ENCODE measurements around the gene NMRK2. TPM values are rescaled to one million over a fixed set of nuclear protein-coding genes. Genes with fewer than 3 reads are reported as not detected.

NMRK2 gene
- total and polyA plus RNA-seq, 2 donors (not counting 1 experiment from before 2014, with no cell fraction given): not detected

DNA sequence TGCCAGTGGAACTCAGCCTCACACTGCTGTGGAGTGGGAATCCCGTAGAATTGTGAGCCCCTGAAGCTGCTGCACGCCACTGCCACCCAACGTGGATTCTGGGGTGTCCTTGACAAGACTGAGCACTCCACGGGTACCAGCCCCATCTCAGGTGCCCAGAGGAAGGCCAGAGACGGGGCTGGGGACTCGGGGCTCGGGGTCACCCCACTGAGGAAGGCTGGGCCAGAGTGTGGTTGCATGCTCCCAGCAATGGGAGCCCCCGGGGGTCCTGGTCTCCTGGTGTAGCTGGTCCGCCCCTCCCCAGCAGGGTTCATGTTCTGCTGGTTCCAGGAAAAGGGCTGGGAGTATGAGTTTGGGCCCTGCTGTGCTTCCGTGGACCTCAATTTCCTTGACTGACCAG lies 22.8 kb downstream of the NMRK2 start:
- no peak for ATAC-seq (ENCODE audit: low read depth)
- H3K4me1 ChIP-seq (ENCODE audit: control insufficient read depth in 2 of 2, insufficient read depth in 2 of 2, low read length in 2 of 2): peaks cover 5 to 7% of the 10 kb centered on the region in 2 donors
- H3K4me3 ChIP-seq (ENCODE audit: control extremely low read depth in 1 of 5, extremely low read depth in 1 of 5, insufficient read depth in 1 of 5, low read depth in 2 of 5, low read length in 4 of 5): no peak overlapping the region
- no peak overlapping the region for H3K4me2 ChIP-seq (replicated peaks; ENCODE audit: low read depth, low read length, poor library complexity, severe bottlenecking)
- peaks cover 0 to 8% (median 0%) of the 10 kb centered on the region in 4 experiments for H3K27me3 ChIP-seq (replicated peaks in 1 of 4; ENCODE audit: control extremely low read depth in 1 of 4, control insufficient read depth in 3 of 4, insufficient read depth in 4 of 4, low read length in 3 of 4)
- POLR2A ChIA-PET: no interaction called here
- Mint-ChIP-seq H3K4me3 (no peak overlapping the region), H3K27ac (no peak overlapping the region), H3K4me1 (peaks cover 6% of the 10 kb centered on the region), H3K27me3 (peaks cover 6% of the 10 kb centered on the region), H3K9me3 (ENCODE audit: insufficient read depth) (no peaks in the 10 kb centered on the region)
- H4K20me1 ChIP-seq (ENCODE audit: control insufficient read depth, insufficient read depth, low read length, poor library complexity, severe bottlenecking): peaks cover 13% of the 10 kb centered on the region
- TF ChIP-seq EZH2 (IDR thresholded peaks at IDR 0.05; ENCODE audit: borderline replicate concordance, insufficient read depth, low read depth, low read length, poor library complexity, severe bottlenecking): no peak
- TF ChIP-seq, protein P1, sequence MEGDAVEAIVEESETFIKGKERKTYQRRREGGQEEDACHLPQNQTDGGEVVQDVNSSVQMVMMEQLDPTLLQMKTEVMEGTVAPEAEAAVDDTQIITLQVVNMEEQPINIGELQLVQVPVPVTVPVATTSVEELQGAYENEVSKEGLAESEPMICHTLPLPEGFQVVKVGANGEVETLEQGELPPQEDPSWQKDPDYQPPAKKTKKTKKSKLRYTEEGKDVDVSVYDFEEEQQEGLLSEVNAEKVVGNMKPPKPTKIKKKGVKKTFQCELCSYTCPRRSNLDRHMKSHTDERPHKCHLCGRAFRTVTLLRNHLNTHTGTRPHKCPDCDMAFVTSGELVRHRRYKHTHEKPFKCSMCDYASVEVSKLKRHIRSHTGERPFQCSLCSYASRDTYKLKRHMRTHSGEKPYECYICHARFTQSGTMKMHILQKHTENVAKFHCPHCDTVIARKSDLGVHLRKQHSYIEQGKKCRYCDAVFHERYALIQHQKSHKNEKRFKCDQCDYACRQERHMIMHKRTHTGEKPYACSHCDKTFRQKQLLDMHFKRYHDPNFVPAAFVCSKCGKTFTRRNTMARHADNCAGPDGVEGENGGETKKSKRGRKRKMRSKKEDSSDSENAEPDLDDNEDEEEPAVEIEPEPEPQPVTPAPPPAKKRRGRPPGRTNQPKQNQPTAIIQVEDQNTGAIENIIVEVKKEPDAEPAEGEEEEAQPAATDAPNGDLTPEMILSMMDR (IDR thresholded peaks at IDR 0.05): no peak
- 94% methylated on average over 10 of the region's 10 CpGs for WGBS (ENCODE audit: insufficient coverage)
- no peak overlapping the region for H2AFZ ChIP-seq (ENCODE audit: insufficient read depth, low read depth, low read length, poor library complexity, severe bottlenecking)
- H3K9ac ChIP-seq (ENCODE audit: low read length): no peak overlapping the region
- H3K36me3 ChIP-seq (replicated peaks in 1 of 2; ENCODE audit: control extremely low read depth in 1 of 2, control insufficient read depth in 1 of 2, extremely low read depth in 1 of 2, insufficient read depth in 2 of 2, low read length in 1 of 2): peaks cover 0 to 25% of the 10 kb centered on the region in 2 experiments
- DNase-seq: no peak
- CTCF ChIA-PET: no interaction called here
- intact Hi-C loops (cut with micrococcal nuclease): no loop called here
- H3K9me3 ChIP-seq (ENCODE audit: control extremely low read depth in 1 of 3, control insufficient read depth in 2 of 3, insufficient read depth in 1 of 3, low read length in 2 of 3): no peaks in the 10 kb centered on the region
- no peak overlapping the region for H3K27ac ChIP-seq (ENCODE audit: low read length in 2 of 2)
- no peaks in the 10 kb centered on the region for H3K79me2 ChIP-seq (ENCODE audit: control insufficient read depth, insufficient read depth, low read length)

DNA sequence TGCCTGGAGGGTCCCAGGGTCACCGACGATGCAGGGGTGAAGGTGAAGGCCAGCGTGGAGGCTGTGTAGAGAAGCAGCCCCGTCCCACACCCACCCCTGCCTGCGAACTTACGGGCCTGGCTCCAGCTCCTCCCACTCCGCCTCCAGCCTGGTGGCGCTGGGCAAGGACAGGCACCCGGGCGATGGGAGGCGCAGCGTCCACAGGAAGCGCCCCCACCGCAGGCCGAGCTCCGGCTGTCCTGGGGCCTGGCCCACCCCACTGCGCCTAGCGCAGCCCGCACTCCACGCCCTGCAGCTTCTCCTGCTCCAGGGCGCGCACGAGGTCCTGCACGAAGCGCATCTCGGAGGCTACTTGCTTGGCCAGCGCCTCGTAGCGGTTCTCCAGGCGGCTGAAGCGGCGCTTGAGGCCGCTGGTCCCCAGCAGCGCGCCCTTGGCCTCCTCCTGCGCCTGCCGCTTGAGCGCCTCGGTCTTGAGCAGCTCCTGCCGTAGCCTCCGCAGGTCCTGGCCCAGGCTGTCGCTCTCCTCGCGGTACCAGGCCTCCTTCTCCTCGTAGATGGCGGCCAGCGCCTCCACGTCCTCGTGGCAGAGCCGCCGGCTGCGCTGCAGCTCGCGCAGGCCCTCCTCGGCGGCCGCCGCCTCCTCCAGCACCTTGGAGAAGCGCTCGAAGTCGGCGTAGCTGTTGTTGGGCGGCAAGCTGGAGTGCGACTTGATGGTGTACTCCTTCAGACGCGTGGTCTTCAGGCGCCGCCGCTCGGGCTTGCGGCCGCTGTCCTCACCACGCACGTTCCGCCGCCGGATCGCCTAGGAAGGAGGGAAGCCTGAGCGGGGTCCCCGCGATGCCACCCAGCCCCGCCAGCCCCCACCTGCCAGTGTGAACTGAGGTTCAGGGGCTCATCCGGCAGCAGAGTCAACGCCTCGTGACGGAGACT lies 26.2 kb downstream of the NMRK2 start:
- intact Hi-C loops (cut with micrococcal nuclease): no loop called here
- Histone ChIP-seq H2AFZ (ENCODE audit: insufficient read depth, low read depth, low read length, poor library complexity, severe bottlenecking) (no peak overlapping the region), H3K27ac (ENCODE audit: low read length in 2 of 2) (no peak overlapping the region), H3K4me1 (ENCODE audit: control insufficient read depth in 2 of 2, insufficient read depth in 2 of 2, low read length in 2 of 2) (no peaks in the 10 kb centered on the region), H3K79me2 (ENCODE audit: control insufficient read depth, insufficient read depth, low read length) (no peaks in the 10 kb centered on the region), H3K4me3 (ENCODE audit: control extremely low read depth in 1 of 5, extremely low read depth in 1 of 5, insufficient read depth in 1 of 5, low read depth in 2 of 5, low read length in 4 of 5) (no peak overlapping the region), H3K36me3 (replicated peaks in 1 of 2; ENCODE audit: control extremely low read depth in 1 of 2, control insufficient read depth in 1 of 2, extremely low read depth in 1 of 2, insufficient read depth in 2 of 2, low read length in 1 of 2) (peaks cover 0 to 50% of the 10 kb centered on the region in 2 experiments), H4K20me1 (ENCODE audit: control insufficient read depth, insufficient read depth, low read length, poor library complexity, severe bottlenecking) (peaks cover 19% of the 10 kb centered on the region), H3K27me3 (replicated peaks in 1 of 4; ENCODE audit: control extremely low read depth in 1 of 4, control insufficient read depth in 3 of 4, insufficient read depth in 4 of 4, low read length in 3 of 4) (no peaks in the 10 kb centered on the region), H3K9me3 (ENCODE audit: control extremely low read depth in 1 of 3, control insufficient read depth in 2 of 3, insufficient read depth in 1 of 3, low read length in 2 of 3) (no peaks in the 10 kb centered on the region), H3K4me2 (replicated peaks; ENCODE audit: low read depth, low read length, poor library complexity, severe bottlenecking) (no peak overlapping the region), H3K9ac (ENCODE audit: low read length) (no peak overlapping the region)
- no peak for ATAC-seq (ENCODE audit: low read depth)
- 98% methylated on average over 86 of the region's 86 CpGs for whole genome bisulfite sequencing (ENCODE audit: insufficient coverage)
- no peaks in the 10 kb centered on the region for H3K9me3 Mint-ChIP-seq (ENCODE audit: insufficient read depth)
- H3K4me1 Mint-ChIP-seq: no peaks in the 10 kb centered on the region
- H3K4me3 Mint-ChIP-seq: no peak overlapping the region
- ChIA-PET CTCF (no interaction called here), POLR2A (interaction anchor here (0.6 kb wide), 1 partner anchor 213 kb away, joined by 11 read pairs; no protein-coding TSS in a partner anchor)
- no peak for DNase-seq
- H3K27ac Mint-ChIP-seq: no peak overlapping the region
- H3K27me3 Mint-ChIP-seq: no peaks in the 10 kb centered on the region
- no peak for TF ChIP-seq EZH2 (IDR thresholded peaks at IDR 0.05; ENCODE audit: borderline replicate concordance, insufficient read depth, low read depth, low read length, poor library complexity, severe bottlenecking)
- TF ChIP-seq, protein P1 (IDR thresholded peaks at IDR 0.05): no peak
